Measurements from ENCODE around the gene PLCH2. TPM values are rescaled to one million over a fixed set of nuclear protein-coding genes. Genes with fewer than 3 reads are reported as not detected.

PLCH2 gene
- total RNA-seq, 1 experiment from 2014 or later = 0.27 TPM

- no peaks in the 10 kb centered on the region for H3K36me3 ChIP-seq (ENCODE audit: control insufficient read depth, insufficient read depth, low read length)
- H3K4me1 ChIP-seq = peaks cover 6% of the 10 kb centered on the region; the same call in 1 of the 2 replicates
- no peaks in the 10 kb centered on the region for H3K36me3 Mint-ChIP-seq (ENCODE audit: insufficient read depth, unreplicated experiment)
- H3K4me3 Mint-ChIP-seq (ENCODE audit: unreplicated experiment) = no peak overlapping the region
- no peaks in the 10 kb centered on the region for H3K27me3 ChIP-seq (replicated peaks; ENCODE audit: control insufficient read depth, insufficient read depth, low read length)
- BruUV-seq (replicated peaks) = no TSS peak
- ChIA-PET POLR2A (interaction anchor here (0.6 kb wide), 1 partner anchor 64 kb away, joined by 3 read pairs; no protein-coding TSS in a partner anchor), CTCF (interaction anchor here (0.6 kb wide), 1 partner anchor 13 kb away, joined by 8 read pairs; no protein-coding TSS in a partner anchor)
- H3K9me3 ChIP-seq = no peaks in the 10 kb centered on the region
- intact Hi-C loops (cut with micrococcal nuclease; ENCODE audit: unreplicated experiment) = no loop called here
- TF ChIP-seq CTCF (IDR thresholded peaks at IDR 0.05; ENCODE audit: insufficient read depth in 1 of 2, low read depth in 1 of 2, low read length in 1 of 2, severe bottlenecking in 1 of 2, unreplicated experiment in 1 of 2) = no peak
- H3K4me3 ChIP-seq (ENCODE audit: low read depth, low read length) = no peak overlapping the region
- H3K9me3 Mint-ChIP-seq (ENCODE audit: unreplicated experiment) = no peaks in the 10 kb centered on the region
- no peaks in the 10 kb centered on the region for H3K27me3 Mint-ChIP-seq (ENCODE audit: insufficient read depth, unreplicated experiment)
- no peak overlapping the region for H3K27ac Mint-ChIP-seq (ENCODE audit: unreplicated experiment)
- no peaks in the 10 kb centered on the region for H3K4me1 Mint-ChIP-seq (ENCODE audit: low read depth, unreplicated experiment)
- DNase-seq = no peak
Measured at GRCh38 chr1:2477309-2477708, 1.2 kb downstream of the PLCH2 start.

GRCh38 chr1:2477791-2478499 lies 1.9 kb downstream of the PLCH2 start:
- DNase-seq = peak in 1 of 2 experiments; percentile 23
- Histone ChIP-seq H3K27me3 (replicated peaks; ENCODE audit: control insufficient read depth, insufficient read depth, low read length) (no peaks in the 10 kb centered on the region), H3K9me3 (no peaks in the 10 kb centered on the region), H3K36me3 (ENCODE audit: control insufficient read depth, insufficient read depth, low read length) (no peaks in the 10 kb centered on the region), H3K4me1 (peaks cover 6% of the 10 kb centered on the region; the same call in 1 of the 2 replicates), H3K4me3 (ENCODE audit: low read depth, low read length) (no peak overlapping the region)
- no peaks in the 10 kb centered on the region for H3K9me3 Mint-ChIP-seq (ENCODE audit: unreplicated experiment)
- H3K4me1 Mint-ChIP-seq (ENCODE audit: low read depth, unreplicated experiment) = no peaks in the 10 kb centered on the region
- BruUV-seq (replicated peaks) = no TSS peak
- CTCF ChIA-PET = interaction anchor here (0.6 kb wide), 1 partner anchor 14 kb away, joined by 8 read pairs; no protein-coding TSS in a partner anchor
- intact Hi-C loops (cut with micrococcal nuclease; ENCODE audit: unreplicated experiment) = no loop called here
- no peaks in the 10 kb centered on the region for H3K27me3 Mint-ChIP-seq (ENCODE audit: insufficient read depth, unreplicated experiment)
- no peak for TF ChIP-seq CTCF (IDR thresholded peaks at IDR 0.05; ENCODE audit: insufficient read depth in 1 of 2, low read depth in 1 of 2, low read length in 1 of 2, severe bottlenecking in 1 of 2, unreplicated experiment in 1 of 2)
- no peaks in the 10 kb centered on the region for H3K36me3 Mint-ChIP-seq (ENCODE audit: insufficient read depth, unreplicated experiment)
- no peak overlapping the region for H3K4me3 Mint-ChIP-seq (ENCODE audit: unreplicated experiment)
- H3K27ac Mint-ChIP-seq (ENCODE audit: unreplicated experiment) = no peak overlapping the region
- POLR2A ChIA-PET = interaction anchor here (0.6 kb wide), 1 partner anchor 65 kb away, joined by 3 read pairs; no protein-coding TSS in a partner anchor

GRCh38 chr1:2479186-2479585 lies 3.1 kb downstream of the PLCH2 start:
- Mint-ChIP-seq H3K4me3 (ENCODE audit: unreplicated experiment) (no peak overlapping the region), H3K4me1 (ENCODE audit: low read depth, unreplicated experiment) (no peaks in the 10 kb centered on the region), H3K27me3 (ENCODE audit: insufficient read depth, unreplicated experiment) (no peaks in the 10 kb centered on the region), H3K27ac (ENCODE audit: unreplicated experiment) (no peak overlapping the region), H3K36me3 (ENCODE audit: insufficient read depth, unreplicated experiment) (no peaks in the 10 kb centered on the region), H3K9me3 (ENCODE audit: unreplicated experiment) (no peaks in the 10 kb centered on the region)
- ChIA-PET POLR2A (no interaction called here), CTCF (no interaction called here)
- DNase-seq = no peak
- Histone ChIP-seq H3K4me3 (ENCODE audit: low read depth, low read length) (no peak overlapping the region), H3K4me1 (peaks cover 6% of the 10 kb centered on the region; the same call in 1 of the 2 replicates), H3K27me3 (replicated peaks; ENCODE audit: control insufficient read depth, insufficient read depth, low read length) (no peaks in the 10 kb centered on the region), H3K9me3 (no peaks in the 10 kb centered on the region), H3K36me3 (ENCODE audit: control insufficient read depth, insufficient read depth, low read length) (no peaks in the 10 kb centered on the region)
- TF ChIP-seq CTCF (IDR thresholded peaks at IDR 0.05; ENCODE audit: insufficient read depth in 1 of 2, low read depth in 1 of 2, low read length in 1 of 2, severe bottlenecking in 1 of 2, unreplicated experiment in 1 of 2) = no peak
- no TSS peak for BruUV-seq (replicated peaks)
- intact Hi-C loops (cut with micrococcal nuclease; ENCODE audit: unreplicated experiment) = no loop called here
